GM21825 (cell line): Measurements from ENCODE around the gene IL1RAPL1.

Source experiments
- ATAC-seq: cut with Tn5 transposase; IDR thresholded peaks from one replicate; pipeline ENCODE4 v1.9.1; 2021; ENCODE audit warnings: mild to moderate bottlenecking, moderate library complexity; ENCODE audit not compliant: unreplicated experiment

The IL1RAPL1 gene

DNA sequence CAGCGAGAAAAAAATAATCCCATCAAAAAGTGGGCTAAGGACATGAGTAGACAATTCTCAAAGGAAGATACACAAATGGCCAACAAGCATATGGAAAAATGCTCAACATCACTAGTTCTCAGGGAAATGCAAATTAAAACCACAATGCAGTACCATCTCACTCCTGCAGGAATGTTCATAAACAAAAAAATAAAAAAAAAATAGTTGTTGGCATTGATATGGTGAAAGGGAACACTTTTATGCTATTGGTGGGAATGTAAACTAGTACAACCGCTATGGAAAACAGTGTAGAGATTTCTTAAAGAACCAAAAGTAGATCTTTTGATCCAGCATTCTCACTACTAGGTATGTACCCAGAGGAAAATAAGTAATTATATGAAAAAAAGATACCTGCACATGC, 1119.8 kb downstream of the IL1RAPL1 start:
- ATAC-seq, result no peak

DNA sequence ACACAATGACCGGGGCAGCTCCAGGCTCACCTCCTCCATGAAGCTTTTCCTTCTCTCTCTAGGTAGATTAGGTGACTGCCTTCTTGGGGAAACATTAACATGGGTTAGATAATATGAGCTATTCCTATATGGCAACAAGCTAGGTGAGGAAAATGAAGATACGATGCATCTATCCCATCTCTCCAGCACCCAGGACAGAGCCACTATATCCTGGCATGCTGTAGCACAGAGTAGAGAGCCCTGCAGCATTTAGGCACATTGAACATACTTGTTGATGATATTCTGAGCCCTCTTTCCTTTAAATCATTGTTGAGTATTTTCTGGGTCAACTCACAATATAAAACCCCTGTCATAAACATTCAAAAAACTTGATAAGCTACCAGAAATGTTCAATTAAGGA, 1133.9 kb downstream of the IL1RAPL1 start:
- no peak for ATAC-seq

DNA sequence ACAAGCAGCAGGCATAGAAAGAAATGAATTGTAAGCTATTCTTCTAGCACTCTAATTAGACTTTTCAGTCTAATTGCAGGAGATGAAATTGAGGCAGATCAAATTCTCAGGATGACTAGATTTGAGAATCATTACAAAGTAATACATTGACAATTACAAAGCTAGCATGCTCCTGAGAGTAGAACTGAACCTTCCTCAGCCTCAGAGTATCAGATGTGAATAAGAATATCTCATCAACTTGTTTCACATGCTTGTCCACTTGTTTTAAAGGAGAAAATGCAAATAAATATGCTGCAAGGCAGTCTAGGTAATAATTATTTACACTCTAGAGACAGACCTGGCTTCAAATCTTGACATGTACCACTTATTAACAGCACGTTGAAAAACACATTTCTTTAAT, 1137.1 kb downstream of the IL1RAPL1 start:
- ATAC-seq, result no peak

DNA sequence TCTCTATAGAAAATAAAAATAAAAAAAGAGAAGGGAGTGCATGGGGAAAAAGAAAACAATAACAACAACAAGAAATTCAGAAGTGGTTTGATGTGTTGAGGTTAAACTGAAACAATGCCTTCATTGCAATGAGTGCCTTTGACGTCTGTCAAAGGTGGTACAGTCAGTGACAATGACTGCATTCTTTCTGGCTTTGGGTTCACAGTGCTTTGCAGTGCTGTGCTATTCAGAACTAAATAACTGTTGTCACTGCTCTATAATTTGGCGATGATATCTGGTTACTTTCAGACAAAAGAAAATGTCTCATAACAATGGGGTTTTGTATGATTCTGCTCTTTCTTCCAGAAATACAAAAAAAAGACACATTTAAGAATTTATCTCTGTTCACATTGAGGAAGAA, 1139.6 kb downstream of the IL1RAPL1 start:
- ATAC-seq, result no peak

DNA sequence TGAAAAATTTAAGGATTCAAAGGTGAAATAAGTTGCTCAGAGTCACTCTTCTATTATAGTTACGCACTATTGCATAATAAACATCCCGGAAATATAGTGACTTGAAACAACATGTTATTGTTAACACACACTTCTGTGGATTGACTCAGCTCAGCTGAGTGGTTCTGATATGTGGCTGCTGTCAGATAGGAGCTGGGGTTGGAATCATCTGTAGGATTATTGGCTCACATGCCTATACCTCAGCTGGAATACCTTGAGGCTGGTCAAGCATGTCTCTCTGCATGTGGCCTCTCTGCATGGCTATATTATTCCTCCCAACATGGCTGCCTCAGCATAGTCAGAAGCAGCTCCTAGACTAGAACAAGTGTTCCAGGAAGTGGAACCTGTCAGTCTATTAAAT, 1141.4 kb downstream of the IL1RAPL1 start:
- ATAC-seq, result no peak

DNA sequence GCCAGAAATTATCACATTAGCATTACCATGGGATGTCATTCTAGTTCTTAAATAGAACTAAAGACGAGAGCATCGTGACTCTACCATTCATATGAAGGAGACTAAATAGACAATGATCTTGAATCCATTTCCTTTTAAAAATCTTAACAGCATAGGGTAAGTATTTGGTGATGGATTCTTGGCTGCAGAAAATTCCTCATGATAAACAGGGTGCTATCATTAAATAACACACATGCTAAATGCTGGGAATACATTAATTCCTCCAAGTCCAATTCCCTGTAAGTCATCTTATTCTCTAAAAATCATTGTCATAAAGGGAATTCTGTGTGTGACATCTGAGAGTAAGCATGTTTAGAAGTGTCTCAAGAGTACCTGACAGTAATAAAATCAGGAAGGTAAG, 1157.7 kb downstream of the IL1RAPL1 start:
- no peak for ATAC-seq

DNA sequence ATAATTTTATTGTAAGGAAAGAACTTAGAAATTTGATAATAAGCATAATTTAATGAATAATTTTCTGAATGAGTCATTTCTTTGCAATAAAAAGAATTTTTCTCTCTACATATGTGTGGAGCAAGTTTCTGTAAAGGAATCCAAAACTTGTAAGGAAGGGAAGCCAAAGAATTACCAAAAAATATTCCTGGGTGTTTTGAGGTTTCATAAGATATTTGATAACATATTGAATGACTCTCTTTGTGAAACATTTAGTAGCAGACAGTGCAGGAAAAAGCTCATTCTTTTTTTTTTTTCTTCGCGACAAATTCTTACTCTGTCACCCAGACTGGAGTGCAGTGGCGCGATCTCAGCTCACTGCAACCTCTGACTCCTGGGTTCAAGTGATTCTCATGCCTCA, 1159.1 kb downstream of the IL1RAPL1 start:
- no peak for ATAC-seq

DNA sequence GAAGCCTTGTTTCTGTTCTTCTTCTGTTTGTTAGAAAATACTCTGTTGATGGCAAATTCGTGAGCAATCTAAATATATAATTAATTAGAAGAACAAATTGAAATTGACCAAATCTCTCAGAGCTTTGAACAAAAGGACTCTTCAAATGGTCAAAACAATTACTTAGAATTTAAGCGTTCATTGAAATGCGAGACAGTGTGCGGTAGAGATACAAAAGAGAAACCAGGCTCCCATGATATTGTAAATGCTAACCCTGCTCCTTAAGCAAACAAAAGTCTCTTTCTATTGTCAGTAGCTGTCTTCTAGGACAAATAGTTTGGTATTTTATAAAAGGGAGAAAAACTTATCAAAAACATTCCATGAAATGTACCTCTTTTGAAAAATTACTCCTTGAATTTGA, 1174.8 kb downstream of the IL1RAPL1 start:
- ATAC-seq, result no peak

DNA sequence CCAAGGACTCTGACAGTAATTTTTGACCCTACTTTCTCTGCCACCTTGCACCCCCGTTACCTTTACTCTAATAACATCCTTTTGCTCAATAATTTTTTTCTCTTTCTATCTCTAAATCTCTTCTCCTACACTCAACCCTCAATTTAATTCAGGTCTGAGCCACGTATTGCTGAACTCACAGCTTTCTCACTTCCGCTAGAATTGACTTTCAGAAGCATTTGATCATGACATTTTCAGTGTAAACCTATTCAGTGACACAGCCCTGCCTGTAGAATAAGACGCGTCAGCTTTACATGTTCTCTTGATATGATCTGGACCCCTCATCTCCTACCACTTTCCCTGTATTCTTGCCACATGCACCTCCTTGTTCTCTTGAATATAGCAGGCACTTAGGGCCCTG, 1188.6 kb downstream of the IL1RAPL1 start:
- ATAC-seq, result no peak

DNA sequence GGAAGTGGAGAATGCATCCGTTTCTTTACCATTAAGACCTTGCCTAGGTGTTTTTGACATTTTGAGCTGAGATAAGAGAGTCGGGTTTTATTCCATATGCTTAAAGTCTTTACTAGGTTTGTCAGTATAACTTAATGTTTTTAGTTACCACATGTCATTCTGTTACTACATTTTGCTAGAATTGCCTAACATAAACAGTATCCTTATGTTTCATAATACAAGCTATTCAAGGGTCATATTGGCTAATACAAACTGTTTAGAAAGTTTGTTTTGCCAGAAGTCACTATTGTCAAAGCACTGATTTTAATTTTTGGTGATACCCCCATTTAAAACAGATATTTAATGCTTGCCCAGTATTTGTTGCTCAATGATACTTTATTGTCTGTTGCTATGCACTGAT, 1200.4 kb downstream of the IL1RAPL1 start:
- ATAC-seq, result no peak

DNA sequence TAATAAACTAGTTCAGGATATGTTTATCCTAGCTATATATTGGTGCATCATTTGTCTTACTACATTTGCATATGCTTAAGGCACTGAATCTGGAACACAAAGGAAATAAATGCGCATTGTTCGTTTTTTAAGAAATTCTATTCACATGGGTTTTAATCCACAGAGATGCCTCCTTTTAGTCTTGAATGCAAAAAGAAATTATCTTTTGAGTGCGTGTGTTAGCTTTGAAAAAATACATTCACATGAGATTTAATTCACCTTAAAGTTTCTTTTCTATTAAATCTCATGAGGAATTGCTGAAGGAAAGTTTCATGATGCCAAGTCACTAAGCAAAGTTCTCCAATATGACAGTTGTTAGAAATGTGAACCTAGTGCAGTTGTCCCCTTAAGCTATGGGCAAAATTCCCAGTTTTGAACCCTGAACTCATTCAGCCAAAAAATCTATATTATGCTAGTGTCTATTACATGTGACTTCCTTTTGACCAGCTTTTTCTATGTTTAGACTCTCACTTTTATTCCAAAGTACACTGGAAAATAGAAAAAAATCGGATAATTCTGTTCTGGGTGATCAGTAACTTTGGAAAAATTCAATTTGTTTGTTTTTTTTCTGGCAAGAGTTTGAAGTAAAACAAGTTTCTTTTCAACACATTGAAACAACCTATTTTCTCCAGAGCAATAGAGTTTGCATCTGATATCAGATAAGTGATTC, 1201.9 kb downstream of the IL1RAPL1 start:
- no peak for ATAC-seq

DNA sequence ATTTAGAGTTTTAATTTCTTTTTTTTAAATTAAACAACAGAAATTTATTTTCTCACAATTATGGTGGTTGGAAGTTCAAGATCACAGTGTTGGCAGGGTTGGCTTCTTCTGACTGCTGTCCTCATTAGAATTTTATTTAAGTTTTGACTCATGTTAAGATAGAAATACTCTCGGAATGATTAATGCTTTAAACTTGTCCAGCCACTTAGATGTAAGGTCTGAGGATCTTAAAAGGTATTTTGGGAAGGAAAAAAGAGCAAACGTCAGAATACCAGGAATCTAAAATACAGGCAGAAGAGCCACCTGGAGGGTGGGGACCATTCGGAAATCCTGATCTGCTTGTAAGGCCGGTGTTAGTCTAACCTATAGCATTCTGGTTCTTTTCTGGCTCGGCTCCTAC, 1205.1 kb downstream of the IL1RAPL1 start:
- ATAC-seq, result no peak

DNA sequence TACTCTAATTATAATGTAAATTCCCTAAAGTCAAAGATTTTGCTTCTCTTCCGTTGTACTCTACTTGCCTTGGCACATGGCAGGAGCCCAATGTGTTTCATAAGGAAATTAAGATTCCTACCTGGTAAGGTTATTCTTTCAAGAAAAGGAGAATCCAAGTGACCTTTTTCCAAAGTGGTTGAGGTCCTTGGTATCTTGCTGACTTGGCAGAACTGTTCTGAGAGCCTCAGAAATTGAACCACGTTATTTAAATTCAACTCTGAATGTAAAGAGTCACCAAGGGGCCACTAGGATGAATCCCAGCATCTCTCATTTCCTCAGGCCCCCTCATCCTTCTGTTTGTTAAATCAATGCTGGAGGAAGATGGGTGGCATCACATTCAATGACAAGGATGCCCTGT, 1209.9 kb downstream of the IL1RAPL1 start:
- ATAC-seq, result no peak

DNA sequence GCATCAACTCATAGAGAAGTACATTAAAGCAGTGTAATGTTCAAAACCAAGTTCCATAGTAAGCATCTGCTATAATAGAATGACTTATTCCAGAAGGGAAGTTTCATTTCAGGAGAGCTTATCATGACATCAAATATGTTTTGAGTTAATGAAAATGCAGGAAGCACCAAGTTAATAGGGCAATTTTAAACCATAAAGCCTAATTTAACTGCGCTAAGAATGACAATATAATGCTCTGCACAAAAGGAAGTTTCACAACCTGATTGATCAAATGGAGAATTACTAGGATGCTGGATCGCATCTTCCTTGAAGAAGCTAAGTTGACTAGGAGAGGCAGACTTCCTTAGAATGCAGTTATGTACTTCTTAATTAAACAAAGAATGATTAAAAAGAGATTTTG, 1211.2 kb downstream of the IL1RAPL1 start:
- no peak for ATAC-seq

DNA sequence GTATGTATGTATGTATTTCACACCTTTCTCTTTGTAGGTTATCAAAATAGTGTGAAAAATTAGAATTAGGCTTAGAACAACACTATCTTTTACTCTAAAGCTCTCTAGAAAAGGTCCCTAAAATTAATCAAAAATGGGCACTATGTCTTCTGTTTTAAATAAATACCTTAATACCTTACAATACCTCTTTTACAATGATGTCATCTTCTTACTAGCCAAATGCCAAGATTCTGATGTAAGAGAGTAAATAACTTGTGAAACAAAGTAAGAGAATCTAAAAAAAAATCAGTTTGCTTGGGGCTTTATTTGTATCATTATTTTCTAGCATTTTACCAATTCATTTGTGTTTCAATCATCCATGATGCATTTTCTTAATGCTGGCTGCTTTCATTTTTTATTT, 1225.9 kb downstream of the IL1RAPL1 start:
- ATAC-seq, result no peak

DNA sequence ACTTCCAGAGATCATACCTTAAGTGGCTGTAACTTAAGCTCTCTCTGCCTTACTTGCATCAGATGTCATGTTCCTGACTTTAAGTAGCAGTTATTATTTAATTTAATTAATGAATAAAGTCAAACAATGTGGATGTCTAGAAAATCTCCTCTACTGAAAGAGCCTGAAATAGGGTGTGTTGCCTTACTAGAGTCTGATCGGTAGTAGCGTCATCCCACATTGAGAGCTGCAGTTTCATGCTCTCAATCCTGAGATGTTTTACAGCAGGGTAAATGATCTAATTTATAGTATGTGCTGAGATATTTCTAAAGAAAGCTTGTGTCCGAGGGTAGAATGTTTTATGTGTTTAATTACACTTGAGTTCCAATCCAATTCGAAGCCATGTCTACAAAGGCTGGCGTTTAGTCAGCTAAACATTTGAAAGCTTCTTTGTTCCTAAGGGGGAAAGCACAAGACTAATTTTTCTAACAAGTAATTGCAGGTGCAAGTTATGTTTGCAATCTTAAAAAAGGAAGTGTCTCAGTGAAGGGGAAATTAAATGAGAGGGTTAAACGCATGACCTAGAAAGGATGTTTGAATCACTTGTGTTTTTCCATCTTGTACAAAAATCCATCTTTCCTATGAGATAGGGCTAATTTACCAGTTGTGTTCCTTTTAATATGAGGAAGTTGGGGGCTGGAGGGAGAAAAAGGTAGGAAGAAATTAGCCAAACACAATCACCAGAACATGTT, 1237.1 kb downstream of the IL1RAPL1 start:
- ATAC-seq, result no peak

DNA sequence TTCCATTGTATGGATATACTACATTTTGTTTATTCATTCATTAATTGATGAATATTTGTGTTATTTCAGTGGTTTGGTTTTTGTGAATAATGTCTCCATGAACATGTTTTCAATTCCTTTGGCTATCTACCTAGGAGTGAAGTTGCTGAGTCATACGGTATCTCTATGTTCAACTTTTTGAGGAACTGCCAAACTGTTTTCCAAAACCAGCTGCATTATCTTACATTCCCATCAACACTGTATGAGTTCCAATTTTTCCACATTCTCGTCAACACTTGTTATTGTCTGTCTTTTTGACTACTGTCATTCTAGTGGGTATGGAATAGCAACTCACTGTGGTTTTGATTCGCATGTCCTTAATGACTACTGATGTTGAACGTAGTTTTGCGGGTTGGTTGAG, 1239.5 kb downstream of the IL1RAPL1 start:
- ATAC-seq, result no peak

DNA sequence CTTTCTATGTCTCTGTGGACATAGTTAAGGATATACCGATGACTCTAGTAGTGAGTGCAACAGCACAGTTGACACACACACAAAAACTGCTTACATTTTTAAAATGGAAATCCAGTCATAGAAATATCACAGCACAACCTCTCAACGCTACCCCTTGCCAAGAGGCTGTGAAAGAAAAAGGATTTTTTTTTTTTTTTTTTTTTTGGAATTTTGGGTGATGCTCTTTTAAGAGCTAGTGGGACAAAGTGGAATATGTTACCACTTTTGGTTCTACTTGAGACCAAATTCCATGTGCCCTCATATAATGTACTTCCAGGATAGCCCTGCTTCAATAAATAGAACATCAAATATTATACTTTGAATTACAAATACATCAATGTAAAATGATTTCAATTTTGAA, 1247.1 kb downstream of the IL1RAPL1 start:
- ATAC-seq, result no peak

DNA sequence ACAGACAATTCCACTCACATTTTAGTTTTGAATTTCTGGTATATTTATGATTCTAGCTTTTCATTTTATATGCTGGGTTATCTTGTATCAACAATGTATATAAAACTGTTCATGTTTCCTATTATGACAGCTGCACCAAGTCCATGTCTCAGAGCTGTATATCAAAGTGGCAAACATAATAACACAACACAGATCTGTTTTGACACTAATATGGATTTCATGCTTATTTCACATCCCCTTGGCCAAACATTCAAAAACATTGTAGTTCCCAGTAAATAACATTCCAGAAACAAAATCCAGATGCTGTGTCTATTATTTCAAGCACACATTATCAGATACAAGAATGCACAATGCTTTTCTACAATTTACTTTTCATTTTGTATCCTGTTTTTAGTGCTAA, 1247.5 kb downstream of the IL1RAPL1 start:
- no peak for ATAC-seq

DNA sequence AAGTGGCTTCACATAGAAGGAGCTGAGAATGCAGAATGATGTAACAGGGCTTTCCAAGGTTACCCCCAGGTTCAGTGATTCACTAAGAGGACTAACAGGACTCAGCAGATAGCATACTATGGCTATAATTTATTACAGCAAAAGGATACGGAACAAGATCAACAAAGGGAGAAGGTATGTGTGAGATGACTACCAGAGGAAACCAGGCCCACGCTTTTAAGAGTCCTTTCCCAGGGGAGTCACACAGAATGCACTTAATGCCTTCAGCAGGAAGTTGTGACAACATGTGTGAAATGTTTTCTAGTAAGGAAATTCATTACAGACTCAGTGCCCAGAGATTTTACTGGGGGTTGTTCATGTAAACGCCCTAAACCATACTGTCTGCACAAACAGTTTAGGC, 1254.5 kb downstream of the IL1RAPL1 start:
- ATAC-seq, result no peak

DNA sequence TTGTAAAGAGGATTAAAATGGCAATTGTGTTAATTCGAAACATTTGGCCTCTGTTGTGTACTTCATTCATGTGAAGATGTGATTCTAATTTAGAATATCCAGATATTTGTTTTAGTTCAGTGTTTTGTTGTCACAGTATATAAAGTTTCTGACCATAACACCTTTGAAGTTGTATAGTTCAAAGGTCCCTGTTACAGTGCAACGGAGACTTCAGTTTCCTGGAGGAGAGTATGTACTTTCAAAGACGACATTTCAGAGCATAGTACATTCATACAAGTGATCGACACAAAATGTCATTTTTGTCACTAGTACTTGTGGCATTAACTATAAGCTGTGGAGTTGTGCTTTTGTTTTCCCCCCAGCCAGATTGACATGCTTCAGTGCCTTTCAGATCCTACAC, 1255.3 kb downstream of the IL1RAPL1 start:
- no peak for ATAC-seq

DNA sequence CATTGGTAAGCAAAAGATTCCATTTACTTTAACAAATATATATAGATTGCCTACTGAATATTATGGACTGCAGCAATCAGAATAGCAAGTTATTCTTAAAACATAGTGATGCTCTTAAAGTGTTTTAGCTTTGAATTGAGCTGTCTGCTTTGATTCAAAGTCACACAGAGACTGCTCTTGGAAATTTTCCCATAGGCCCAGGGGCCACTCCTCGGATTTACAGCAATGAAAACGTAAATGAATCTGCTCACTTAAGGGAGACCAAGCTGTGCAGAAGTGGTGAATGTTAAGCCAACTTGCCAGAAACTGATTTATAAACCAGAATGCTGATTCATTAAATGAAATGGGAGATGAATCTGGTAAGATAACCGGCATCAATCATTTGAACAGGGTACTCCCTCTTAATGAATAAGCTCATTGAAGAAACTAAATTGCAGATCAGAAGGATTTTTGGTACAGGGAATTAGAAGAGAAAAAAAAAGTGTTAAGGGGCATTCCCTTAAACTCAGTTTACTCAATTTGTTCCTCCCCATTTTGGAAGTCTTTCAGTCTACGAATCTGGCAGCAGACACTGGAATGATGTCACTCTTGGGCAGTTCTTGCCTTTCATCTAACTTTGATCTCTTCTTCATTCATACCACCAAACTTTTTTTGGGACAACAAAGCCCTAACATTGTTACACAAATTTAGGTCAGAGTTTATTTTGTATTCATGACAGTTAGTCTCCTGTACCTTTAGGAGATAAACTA, 1264.8 kb downstream of the IL1RAPL1 start:
- no peak for ATAC-seq
